Esophagus squamous epithelium (tissue), 4 donors: ENCODE results near the gene HECW1.

Experiments
- POLR2A ChIP-seq, 4 donors: fragments of 450-650 bp; IDR thresholded peaks; one replicate each; pipeline ENCODE4 v1.6.1; 2017; ENCODE audit warnings: antibody characterized with exemption in 4 of 4, mild to moderate bottlenecking in 4 of 4, moderate library complexity in 3 of 4
- TF ChIP-seq, protein P1 (sequence below), 6 experiments: fragments of 450-650 bp in 4 of 6; fragments of 200-600 bp in 2 of 6; sonication (generic) in 2 of 6; IDR thresholded peaks; one replicate each; pipeline ENCODE4 v1.5.1; 2016 to 2019; ENCODE audit warnings: antibody characterized with exemption in 6 of 6, mild to moderate bottlenecking in 4 of 6, moderate library complexity in 4 of 6

DNA sequence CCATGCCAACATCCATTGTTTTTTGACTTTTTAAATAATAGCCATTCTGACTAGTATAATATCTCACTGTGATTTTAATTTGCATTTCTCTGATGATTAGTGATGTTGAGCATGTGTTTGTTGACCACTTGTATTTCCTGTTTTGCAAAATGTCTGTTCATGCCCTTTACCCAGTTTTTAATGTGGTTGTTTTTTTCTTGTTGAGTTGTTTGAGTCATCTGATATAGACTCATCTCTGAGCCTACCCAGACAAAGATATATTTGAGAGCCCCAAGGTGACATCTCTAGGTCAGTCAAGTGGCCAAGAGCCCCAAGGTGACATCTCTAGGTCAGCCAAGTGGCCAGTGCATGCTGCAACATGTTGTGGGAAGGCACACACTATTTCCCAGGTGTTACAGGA, 224.7 kb downstream of the HECW1 start:
- TF ChIP-seq, protein P1, sequence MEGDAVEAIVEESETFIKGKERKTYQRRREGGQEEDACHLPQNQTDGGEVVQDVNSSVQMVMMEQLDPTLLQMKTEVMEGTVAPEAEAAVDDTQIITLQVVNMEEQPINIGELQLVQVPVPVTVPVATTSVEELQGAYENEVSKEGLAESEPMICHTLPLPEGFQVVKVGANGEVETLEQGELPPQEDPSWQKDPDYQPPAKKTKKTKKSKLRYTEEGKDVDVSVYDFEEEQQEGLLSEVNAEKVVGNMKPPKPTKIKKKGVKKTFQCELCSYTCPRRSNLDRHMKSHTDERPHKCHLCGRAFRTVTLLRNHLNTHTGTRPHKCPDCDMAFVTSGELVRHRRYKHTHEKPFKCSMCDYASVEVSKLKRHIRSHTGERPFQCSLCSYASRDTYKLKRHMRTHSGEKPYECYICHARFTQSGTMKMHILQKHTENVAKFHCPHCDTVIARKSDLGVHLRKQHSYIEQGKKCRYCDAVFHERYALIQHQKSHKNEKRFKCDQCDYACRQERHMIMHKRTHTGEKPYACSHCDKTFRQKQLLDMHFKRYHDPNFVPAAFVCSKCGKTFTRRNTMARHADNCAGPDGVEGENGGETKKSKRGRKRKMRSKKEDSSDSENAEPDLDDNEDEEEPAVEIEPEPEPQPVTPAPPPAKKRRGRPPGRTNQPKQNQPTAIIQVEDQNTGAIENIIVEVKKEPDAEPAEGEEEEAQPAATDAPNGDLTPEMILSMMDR (IDR thresholded peaks at IDR 0.05), result no peak
- no peak for TF ChIP-seq POLR2A (IDR thresholded peaks at IDR 0.05)
